GM19193 (cell line): Measurements from ENCODE around the gene EFTUD2.

Experiments used
- POLR2A ChIP-seq: IDR thresholded peaks from 4 replicates; pipeline ENCODE4 v1.6.1; 2011; ENCODE audit not compliant: insufficient read depth, insufficient read length; ENCODE audit errors: extremely low read depth

EFTUD2 gene

DNA sequence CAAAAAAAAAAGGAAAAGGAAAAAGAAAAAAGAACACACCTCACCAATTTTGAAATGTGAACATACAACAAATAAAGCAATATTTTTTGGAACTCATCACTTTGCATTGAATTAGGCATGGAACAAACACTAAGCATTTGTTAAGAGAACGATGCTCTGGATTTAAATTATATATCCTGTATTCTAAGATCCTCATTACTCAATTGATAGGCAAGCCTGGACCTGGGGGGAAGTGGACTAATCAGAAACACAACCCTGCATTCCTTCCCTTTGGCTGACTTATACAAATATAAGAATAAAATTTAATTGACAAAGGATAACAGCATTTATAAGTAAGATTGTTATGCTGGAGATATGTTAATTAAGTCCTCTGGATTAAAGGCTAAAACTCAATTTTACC lies 71.4 kb downstream of the EFTUD2 start:
- no peak for TF ChIP-seq POLR2A

DNA sequence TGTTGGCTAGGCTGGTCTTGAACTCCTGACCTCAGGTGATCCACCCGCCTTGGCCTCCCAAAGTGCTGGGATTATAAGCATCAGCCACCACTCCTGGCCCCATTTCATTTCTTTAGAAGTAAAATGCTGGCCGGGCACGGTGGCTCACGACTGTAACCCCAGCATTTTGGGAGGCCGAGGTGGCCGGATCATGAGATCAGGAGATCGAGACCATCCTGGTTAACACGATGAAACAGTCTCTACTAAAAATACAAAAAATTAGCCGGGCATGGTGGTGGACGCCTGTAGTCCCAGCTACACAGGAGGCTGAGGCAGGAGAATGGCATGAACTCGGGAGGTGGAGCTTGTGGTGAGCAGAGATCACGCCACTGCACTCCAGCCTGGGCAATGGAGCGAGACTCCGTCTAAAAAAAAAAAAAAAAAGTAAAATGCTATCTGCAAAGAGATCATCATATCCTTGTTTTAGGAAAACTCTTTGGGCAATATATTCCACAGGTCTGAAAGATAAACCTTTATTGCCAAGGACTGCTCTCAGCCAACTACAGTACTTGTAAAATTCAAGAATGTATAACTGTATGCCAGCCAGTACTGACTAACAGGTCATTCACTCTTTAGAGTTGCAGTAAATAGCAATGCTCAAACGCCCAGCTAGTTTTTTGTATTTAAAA lies 73.0 kb downstream of the EFTUD2 start:
- TF ChIP-seq POLR2A: no peak

DNA sequence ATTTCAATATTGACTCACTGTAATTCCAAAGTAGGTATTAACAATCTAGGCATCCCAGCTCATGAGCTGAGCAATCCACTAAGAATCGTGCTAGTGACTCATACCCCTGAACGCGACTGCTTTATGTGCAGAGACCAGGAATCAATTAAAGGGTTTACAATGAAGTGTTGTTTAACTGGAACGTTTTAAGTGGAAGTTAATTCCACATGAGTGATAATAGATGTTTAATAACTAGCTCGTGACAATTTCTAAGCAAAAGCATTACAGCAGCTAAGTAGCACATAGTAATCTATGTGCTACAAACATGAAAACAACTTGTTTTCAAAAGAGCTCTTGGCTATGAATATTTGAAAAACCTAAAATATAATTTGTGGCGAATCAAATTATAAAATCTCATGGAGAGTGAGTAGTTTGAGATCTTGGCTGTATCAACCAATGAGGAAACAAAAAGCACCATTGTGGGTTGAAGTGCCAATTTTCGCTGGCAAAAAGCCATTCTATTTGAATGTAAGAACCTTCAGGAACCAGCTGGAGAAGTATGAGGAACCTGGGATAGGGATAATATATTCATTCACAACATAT lies 78.5 kb downstream of the EFTUD2 start:
- no peak for TF ChIP-seq POLR2A

GRCh38 chr17:44812263-44812662 lies 87.0 kb downstream of the EFTUD2 start:
- no peak for TF ChIP-seq POLR2A

GRCh38 chr17:44808156-44808555 lies 91.1 kb downstream of the EFTUD2 start:
- no peak for TF ChIP-seq POLR2A

- no peak for TF ChIP-seq POLR2A
These were observed 91.5 kb downstream of the EFTUD2 start for GRCh38 chr17:44807817-44808155.

- no peak for TF ChIP-seq POLR2A
These were observed 92.0 kb downstream of the EFTUD2 start for GRCh38 chr17:44807093-44807816.

GRCh38 chr17:44804302-44805089 lies 94.7 kb downstream of the EFTUD2 start:
- no peak for TF ChIP-seq POLR2A

DNA sequence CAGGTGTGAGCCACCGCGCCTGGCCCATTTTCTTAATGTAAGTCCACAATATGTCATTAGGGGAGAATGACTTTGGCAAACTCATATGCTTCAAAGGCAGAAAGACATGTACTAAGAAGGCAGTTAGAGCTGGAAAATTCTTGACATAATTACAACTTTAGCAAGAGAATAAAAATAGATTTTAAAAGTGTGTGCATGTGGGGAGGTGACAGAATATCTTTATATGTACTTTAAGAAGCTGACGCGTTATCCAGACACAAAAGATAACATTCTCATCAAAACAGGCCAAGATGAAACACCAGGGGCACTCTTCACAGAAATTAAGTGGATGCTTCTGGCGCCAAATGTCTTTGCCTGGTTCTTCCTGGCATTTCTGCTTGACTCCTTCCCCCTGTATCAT lies 97.4 kb downstream of the EFTUD2 start:
- no peak for TF ChIP-seq POLR2A
